Mesendoderm (in vitro differentiated cells): ENCODE results near the gene EFNA3.

Experiments used
- DNase-seq: peaks from one replicate; pipeline ENCODE4 v3.0.0; 2013
- H2AK5ac ChIP-seq: 2 replicates; pipeline ENCODE4 v1.6.1; 2013; ENCODE audit warnings: low read length, inconsistent platforms
- H2BK120ac ChIP-seq: 2 replicates; pipeline ENCODE4 v1.6.1; 2013; ENCODE audit warnings: low read depth, mild to moderate bottlenecking, low read length, moderate library complexity, mixed read lengths
- H2BK15ac ChIP-seq: replicated peaks from 2 replicates; pipeline ENCODE4 v1.6.1; 2013; ENCODE audit warnings: low read depth, mild to moderate bottlenecking, moderate library complexity
- H2BK5ac ChIP-seq: 2 replicates; pipeline ENCODE4 v1.6.1; 2013; ENCODE audit warnings: low read length, inconsistent platforms
- H3K18ac ChIP-seq: 2 replicates; pipeline ENCODE4 v1.6.1; 2013; ENCODE audit warnings: mild to moderate bottlenecking, low read length, mixed read lengths
- H3K23ac ChIP-seq: one replicate; pipeline ENCODE4 v1.6.1; 2013; ENCODE audit warnings: low read length
- H3K27ac ChIP-seq: 2 replicates; pipeline ENCODE4 v1.5.1; 2013; ENCODE audit warnings: low read depth, mild to moderate bottlenecking, inconsistent platforms, low read length, moderate library complexity
- H3K27me3 ChIP-seq: 2 replicates; pipeline ENCODE4 v1.6.1; 2013; ENCODE audit warnings: low read length, control low read depth, mild to moderate bottlenecking, inconsistent platforms; ENCODE audit not compliant: insufficient read depth, poor library complexity
- H3K36me3 ChIP-seq: 2 replicates; pipeline ENCODE4 v1.6.1; 2013; ENCODE audit warnings: low read length, inconsistent platforms; ENCODE audit not compliant: control insufficient read depth, insufficient read depth
- H3K4ac ChIP-seq: one replicate; pipeline ENCODE4 v1.6.1; 2013; ENCODE audit warnings: low read depth, mild to moderate bottlenecking, low read length, moderate library complexity
- H3K4me1 ChIP-seq: 2 replicates; pipeline ENCODE4 v1.6.1; 2013; ENCODE audit warnings: low read depth, low read length, inconsistent platforms; ENCODE audit not compliant: control insufficient read depth
- H3K4me2 ChIP-seq: 2 replicates; pipeline ENCODE4 v1.6.1; 2013; ENCODE audit warnings: low read length
- H3K4me3 ChIP-seq: 2 replicates; pipeline ENCODE4 v1.5.1; 2013; ENCODE audit warnings: mild to moderate bottlenecking, low read length
- H3K56ac ChIP-seq: one replicate; pipeline ENCODE4 v1.6.1; 2013; ENCODE audit warnings: low read length
- H3K79me1 ChIP-seq: 2 replicates; pipeline ENCODE4 v1.6.1; 2013; ENCODE audit warnings: low read length, inconsistent platforms
- H3K79me2 ChIP-seq: 2 replicates; pipeline ENCODE4 v1.6.1; 2013; ENCODE audit warnings: mild to moderate bottlenecking, low read length; ENCODE audit not compliant: control insufficient read depth, insufficient read depth
- H3K9ac ChIP-seq: 2 replicates; pipeline ENCODE4 v1.6.1; 2013; ENCODE audit warnings: low read length, inconsistent platforms
- H4K5ac ChIP-seq: one replicate; pipeline ENCODE4 v1.6.1; 2013; ENCODE audit warnings: low read length
- H4K8ac ChIP-seq: one replicate; pipeline ENCODE4 v1.6.1; 2013; ENCODE audit warnings: low read depth, mild to moderate bottlenecking, control low read depth, low read length, moderate library complexity
- WGBS: extraction: QIAGEN DNeasy Blood & Tissue Kit; methylation state at CpG from one replicate; pipeline ENCODE4 v1.1.7; 2013; ENCODE audit warnings: low lambda C conversion rate, missing lambda C conversion rate; ENCODE audit not compliant: insufficient coverage; ENCODE audit errors: extremely low coverage; 5-methylcytosine and 5-hydroxymethylcytosine counted together

EFNA3 gene

GRCh38 chr1:155068599-155068998 lies 10.0 kb upstream of the EFNA3 start:
- peaks cover 10% of the 10 kb centered on the region for H3K4me1 ChIP-seq
- H3K27ac ChIP-seq = no peak overlapping the region
- no peak overlapping the region for H3K18ac ChIP-seq
- no peak overlapping the region for H3K23ac ChIP-seq
- no peak overlapping the region for H4K5ac ChIP-seq
- no peak overlapping the region for H2BK5ac ChIP-seq
- H3K4ac ChIP-seq = no peak overlapping the region
- H3K79me2 ChIP-seq = no peaks in the 10 kb centered on the region
- no CpG with 5 or more reads among the region's 3 CpGs for WGBS
- no peak overlapping the region for H4K8ac ChIP-seq
- no peak overlapping the region for H3K9ac ChIP-seq
- no peak overlapping the region for H3K56ac ChIP-seq
- no peak overlapping the region for H3K4me3 ChIP-seq
- H3K79me1 ChIP-seq = peaks cover 6% of the 10 kb centered on the region
- no peak overlapping the region for H2BK15ac ChIP-seq
- peaks cover 2% of the 10 kb centered on the region for H3K36me3 ChIP-seq
- H3K4me2 ChIP-seq = no peak overlapping the region
- no peak for DNase-seq
- no peak overlapping the region for H2BK120ac ChIP-seq
- no peaks in the 10 kb centered on the region for H3K27me3 ChIP-seq
- H2AK5ac ChIP-seq = no peak overlapping the region

- peaks cover 6% of the 10 kb centered on the region for H3K79me1 ChIP-seq
- peak overlapping the region; percentile 20 for H3K9ac ChIP-seq
- H3K18ac ChIP-seq = no peak overlapping the region
- H3K4me3 ChIP-seq = no peak overlapping the region
- H3K23ac ChIP-seq = no peak overlapping the region
- no peak overlapping the region for H3K27ac ChIP-seq
- no peak overlapping the region for H3K4ac ChIP-seq
- no peak overlapping the region for H2BK5ac ChIP-seq
- peak overlapping the region; percentile 35 for H3K56ac ChIP-seq
- DNase-seq = no peak
- peaks cover 10% of the 10 kb centered on the region for H3K4me1 ChIP-seq
- no peak overlapping the region for H2BK15ac ChIP-seq
- no peak overlapping the region for H4K5ac ChIP-seq
- WGBS = no CpG with 5 or more reads among the region's 7 CpGs
- H3K4me2 ChIP-seq = peak overlapping the region; percentile 4
- H4K8ac ChIP-seq = no peak overlapping the region
- peaks cover 2% of the 10 kb centered on the region for H3K36me3 ChIP-seq
- H2AK5ac ChIP-seq = no peak overlapping the region
- no peak overlapping the region for H2BK120ac ChIP-seq
- no peaks in the 10 kb centered on the region for H3K79me2 ChIP-seq
- no peaks in the 10 kb centered on the region for H3K27me3 ChIP-seq
Measured at GRCh38 chr1:155069551-155070157, 9.0 kb upstream of the EFNA3 start.

- H3K79me2 ChIP-seq = no peaks in the 10 kb centered on the region
- no peak overlapping the region for H3K4me3 ChIP-seq
- H4K8ac ChIP-seq = no peak overlapping the region
- DNase-seq = no peak
- H3K4ac ChIP-seq = no peak overlapping the region
- peaks cover 6% of the 10 kb centered on the region for H3K79me1 ChIP-seq
- no peak overlapping the region for H4K5ac ChIP-seq
- no peak overlapping the region for H2BK15ac ChIP-seq
- no peak overlapping the region for H2BK5ac ChIP-seq
- no CpG with 5 or more reads among the region's 28 CpGs for WGBS
- peak overlapping the region; percentile 55 for H3K9ac ChIP-seq
- no peaks in the 10 kb centered on the region for H3K27me3 ChIP-seq
- peak overlapping the region; percentile 78 for H3K4me2 ChIP-seq
- no peak overlapping the region for H2AK5ac ChIP-seq
- H3K23ac ChIP-seq = no peak overlapping the region
- H3K56ac ChIP-seq = peak overlapping the region; percentile 35
- peaks cover 2% of the 10 kb centered on the region for H3K36me3 ChIP-seq
- peaks cover 9% of the 10 kb centered on the region for H3K4me1 ChIP-seq
- no peak overlapping the region for H2BK120ac ChIP-seq
- no peak overlapping the region for H3K18ac ChIP-seq
- no peak overlapping the region for H3K27ac ChIP-seq
Measured at GRCh38 chr1:155070158-155070621, 8.4 kb upstream of the EFNA3 start.

GRCh38 chr1:155070721-155071569 lies 7.7 kb upstream of the EFNA3 start:
- H2BK120ac ChIP-seq = no peak overlapping the region
- H3K4me3 ChIP-seq = no peak overlapping the region
- H3K18ac ChIP-seq = no peak overlapping the region
- peak overlapping the region; percentile 55 for H3K9ac ChIP-seq
- H2BK5ac ChIP-seq = no peak overlapping the region
- DNase-seq = peak; percentile 94
- H3K27ac ChIP-seq = no peak overlapping the region
- H2BK15ac ChIP-seq = no peak overlapping the region
- H3K36me3 ChIP-seq = peaks cover 2% of the 10 kb centered on the region
- H3K4ac ChIP-seq = no peak overlapping the region
- H3K4me2 ChIP-seq = peak overlapping the region; percentile 78
- no peak overlapping the region for H4K8ac ChIP-seq
- H3K79me2 ChIP-seq = no peaks in the 10 kb centered on the region
- no peak overlapping the region for H2AK5ac ChIP-seq
- peaks cover 6% of the 10 kb centered on the region for H3K79me1 ChIP-seq
- no CpG with 5 or more reads among the region's 61 CpGs for WGBS
- peak overlapping the region; percentile 35 for H3K56ac ChIP-seq
- H4K5ac ChIP-seq = no peak overlapping the region
- no peak overlapping the region for H3K23ac ChIP-seq
- H3K4me1 ChIP-seq = peaks cover 8% of the 10 kb centered on the region
- no peaks in the 10 kb centered on the region for H3K27me3 ChIP-seq

GRCh38 chr1:155071701-155072100 lies 6.9 kb upstream of the EFNA3 start:
- no peak overlapping the region for H3K4me2 ChIP-seq
- H3K27ac ChIP-seq = no peak overlapping the region
- peak; percentile 86 for DNase-seq
- no peak overlapping the region for H4K5ac ChIP-seq
- no peak overlapping the region for H3K23ac ChIP-seq
- H3K18ac ChIP-seq = no peak overlapping the region
- WGBS = no CpG with 5 or more reads among the region's 14 CpGs
- no peak overlapping the region for H2BK5ac ChIP-seq
- H2AK5ac ChIP-seq = no peak overlapping the region
- no peak overlapping the region for H3K9ac ChIP-seq
- peaks cover 2% of the 10 kb centered on the region for H3K36me3 ChIP-seq
- H3K79me1 ChIP-seq = no peaks in the 10 kb centered on the region
- no peak overlapping the region for H2BK120ac ChIP-seq
- H3K4me3 ChIP-seq = no peak overlapping the region
- no peaks in the 10 kb centered on the region for H3K27me3 ChIP-seq
- no peak overlapping the region for H4K8ac ChIP-seq
- no peaks in the 10 kb centered on the region for H3K79me2 ChIP-seq
- no peak overlapping the region for H3K56ac ChIP-seq
- no peak overlapping the region for H2BK15ac ChIP-seq
- H3K4ac ChIP-seq = no peak overlapping the region
- H3K4me1 ChIP-seq = peaks cover 8% of the 10 kb centered on the region
